Keratinocyte (primary cell): ENCODE measurements around the gene KRTAP9-1. TPM values are rescaled to one million over a fixed set of nuclear protein-coding genes. Genes with fewer than 3 reads are reported as not detected.

Experiments
- DNase-seq: peaks from one replicate; pipeline ENCODE4 v3.0.0-alpha.2; 2011; ENCODE audit warnings: low read depth, missing footprints, low spot score
- FAIRE-seq: peaks from 2 replicates; lab custom pipeline; 2011; peaks lifted over from hg19 to GRCh38; lab: Jason Lieb, UNC
- H2AFZ ChIP-seq: 2 replicates; pipeline ENCODE4 v1.6.0; 2012; ENCODE audit warnings: low read length, control low read depth, inconsistent platforms; ENCODE audit not compliant: control insufficient read depth
- H3K27ac ChIP-seq: 2 replicates; pipeline ENCODE4 v1.5.1; 2011; ENCODE audit warnings: low read length; ENCODE audit not compliant: control insufficient read depth, insufficient read depth
- H3K27me3 ChIP-seq: 3 replicates; pipeline ENCODE4 v1.6.0; 2011; ENCODE audit warnings: low read length; ENCODE audit not compliant: control insufficient read depth, insufficient read depth; ENCODE audit errors: extremely low read depth
- H3K36me3 ChIP-seq, 2 experiments: 2 replicates in 1 of 2; 3 replicates in 1 of 2; pipeline ENCODE4 v1.5.1; 2011; ENCODE audit warnings: low read length in 2 of 2, mild to moderate bottlenecking in 1 of 2; ENCODE audit not compliant: control insufficient read depth in 2 of 2, insufficient read depth in 2 of 2; ENCODE audit errors: extremely low read depth in 1 of 2
- H3K4me1 ChIP-seq: 3 replicates; pipeline ENCODE4 v1.5.1; 2011; ENCODE audit warnings: low read length; ENCODE audit not compliant: control insufficient read depth, insufficient read depth; ENCODE audit errors: extremely low read depth
- H3K4me2 ChIP-seq: 3 replicates; pipeline ENCODE4 v1.6.0; 2011; ENCODE audit warnings: low read depth, low read length; ENCODE audit not compliant: control insufficient read depth, insufficient read depth; ENCODE audit errors: extremely low read depth
- H3K4me3 ChIP-seq, 3 experiments: fragments of 200-600 bp in 1 of 3; sonication (generic) in 1 of 3; 2 replicates in 2 of 3; 3 replicates in 1 of 3; pipeline ENCODE4 v1.5.1; 2011 to 2016; ENCODE audit warnings: low read length in 3 of 3, mild to moderate bottlenecking in 3 of 3, control low read depth in 2 of 3, inconsistent platforms in 1 of 3, low read depth in 1 of 3, mixed read lengths in 1 of 3, mixed run types in 1 of 3, moderate library complexity in 1 of 3; ENCODE audit not compliant: control insufficient read depth in 2 of 3, insufficient read depth in 2 of 3; ENCODE audit errors: extremely low read depth in 1 of 3
- H3K79me2 ChIP-seq: 2 replicates; pipeline ENCODE4 v1.6.0; 2012; ENCODE audit warnings: low read length; ENCODE audit not compliant: control insufficient read depth, insufficient read depth
- H3K9ac ChIP-seq: 3 replicates; pipeline ENCODE4 v1.6.0; 2011; ENCODE audit warnings: low read length; ENCODE audit not compliant: control insufficient read depth, insufficient read depth; ENCODE audit errors: extremely low read depth
- H3K9me1 ChIP-seq: 3 replicates; pipeline ENCODE4 v1.6.0; 2011; ENCODE audit warnings: low read length; ENCODE audit not compliant: control insufficient read depth, insufficient read depth; ENCODE audit errors: extremely low read depth
- H3K9me3 ChIP-seq: 2 replicates; pipeline ENCODE4 v1.5.1; 2012; ENCODE audit warnings: low read depth, low read length; ENCODE audit not compliant: control insufficient read depth
- H4K20me1 ChIP-seq: 3 replicates; pipeline ENCODE4 v1.6.0; 2011; ENCODE audit warnings: low read length; ENCODE audit not compliant: control insufficient read depth, insufficient read depth; ENCODE audit errors: extremely low read depth
- CTCF ChIP-seq, 3 experiments: IDR thresholded peaks in 1 of 3; conservative IDR thresholded peaks in 1 of 3; optimal IDR thresholded peaks in 1 of 3; 2 replicates in 2 of 3; 3 replicates in 1 of 3; pipeline versions ENCODE3 to v1.5.1; 2011; ENCODE audit warnings: low read length in 3 of 3, mild to moderate bottlenecking in 3 of 3, moderate library complexity in 2 of 3, control low read depth in 1 of 3, inconsistent platforms in 1 of 3; ENCODE audit not compliant: insufficient read depth in 2 of 3; ENCODE audit errors: extremely low read depth in 1 of 3
- EZH2 ChIP-seq: IDR thresholded peaks from one replicate; pipeline ENCODE4 v1.6.1; 2012; ENCODE audit warnings: inconsistent platforms, mild to moderate bottlenecking, low read length, moderate library complexity
- dilution Hi-C: fragments of 300-500 bp; cut with MboI; formaldehyde crosslinking; loops from one replicate; pipeline ENCODE4 v1.7.0; 2020; ENCODE audit warnings: low sequenced_read_pairs; ENCODE audit not compliant: extremely low pct_ligation_motif_present
- polyA plus RNA-seq, 5 experiments: library from polyadenylated mRNA; depleted of rRNA in 3 of 5; stranded (reverse) in 3 of 5; stranded (forward) in 1 of 5; unstranded in 1 of 5; fragments of >200 nt; gene quantifications; 1 replicate in 1 of 5; 2 replicates in 3 of 5; 3 replicates in 1 of 5; pipeline versions ENCODE4 v1.2.1 to v1.2.3, GENCODE V29; 2011 to 2012; ENCODE audit warnings: missing spikeins in 2 of 5, low read depth in 1 of 5, low replicate concordance in 1 of 5

KRTAP9-1 gene
- polyA plus RNA-seq, 1 donor (not counting 4 experiments of a cell fraction or from before 2014, with no cell fraction given), result not detected

- TF ChIP-seq CTCF (optimal IDR thresholded peaks at IDR 0.05 in 1 of 3, IDR thresholded peaks at IDR 0.05 in 1 of 3, conservative IDR thresholded peaks at IDR 0.05 in 1 of 3; ENCODE audit: extremely low read depth in 1 of 3, insufficient read depth in 2 of 3, low read length in 3 of 3) (no peak), EZH2 (no peak)
- no peak overlapping the region for H3K4me2 ChIP-seq
- H3K9me3 ChIP-seq, result peaks cover 8% of the 10 kb centered on the region
- H3K27ac ChIP-seq, result peak overlapping the region; percentile 59
- no peaks in the 10 kb centered on the region for H3K79me2 ChIP-seq
- H3K9me1 ChIP-seq, result no peaks in the 10 kb centered on the region
- H3K9ac ChIP-seq, result no peak overlapping the region
- H3K4me3 ChIP-seq, result no peak overlapping the region
- DNase-seq (no peak), FAIRE-seq (no peak)
- H2AFZ ChIP-seq, result no peak overlapping the region
- no peaks in the 10 kb centered on the region for H3K27me3 ChIP-seq
- H3K36me3 ChIP-seq, result no peaks in the 10 kb centered on the region
- no peaks in the 10 kb centered on the region for H4K20me1 ChIP-seq
- dilution Hi-C loops, result no loop called here
- H3K4me1 ChIP-seq, result peaks cover 8% of the 10 kb centered on the region
These were observed 48.3 kb upstream of the KRTAP9-1 start for GRCh38 chr17:41141361-41141760.

GRCh38 chr17:41144846-41145245, 44.8 kb upstream of the KRTAP9-1 start:
- FAIRE-seq (no peak), DNase-seq (no peak)
- Histone ChIP-seq H3K9me3 (peaks cover 8% of the 10 kb centered on the region), H3K27me3 (no peaks in the 10 kb centered on the region), H3K36me3 (no peaks in the 10 kb centered on the region), H3K4me2 (no peak overlapping the region), H2AFZ (no peak overlapping the region), H3K4me3 (no peak overlapping the region), H3K9me1 (no peaks in the 10 kb centered on the region), H3K79me2 (no peaks in the 10 kb centered on the region), H3K27ac (no peak overlapping the region), H3K4me1 (peaks cover 8% of the 10 kb centered on the region), H3K9ac (no peak overlapping the region), H4K20me1 (no peaks in the 10 kb centered on the region)
- dilution Hi-C loops, result no loop called here
- TF ChIP-seq CTCF (optimal IDR thresholded peaks at IDR 0.05 in 1 of 3, IDR thresholded peaks at IDR 0.05 in 1 of 3, conservative IDR thresholded peaks at IDR 0.05 in 1 of 3; ENCODE audit: extremely low read depth in 1 of 3, insufficient read depth in 2 of 3, low read length in 3 of 3) (no peak), EZH2 (no peak)
